MV-4-11 (cell line): ENCODE data around the gene C4orf50.

Source experiments
- DNase-seq: peaks from one replicate; lab custom pipeline; 2025; lab: John Stamatoyannopoulos, UW

C4orf50 gene

GRCh38 chr4:5890063-5890727, 128.0 kb downstream of the C4orf50 start:
- DNase-seq = no peak

- DNase-seq = no peak
These were observed 129.1 kb downstream of the C4orf50 start for GRCh38 chr4:5889002-5889696.

- no peak for DNase-seq
These were observed 129.8 kb downstream of the C4orf50 start for GRCh38 chr4:5888222-5889001.

- DNase-seq = no peak
These were observed 130.6 kb downstream of the C4orf50 start for GRCh38 chr4:5887361-5888221.

GRCh38 chr4:5887011-5887360, 131.2 kb downstream of the C4orf50 start:
- DNase-seq = no peak

- DNase-seq = no peak
These were observed 132.5 kb downstream of the C4orf50 start for GRCh38 chr4:5885733-5886132.

- no peak for DNase-seq
These were observed 133.4 kb downstream of the C4orf50 start for GRCh38 chr4:5884796-5885195.

GRCh38 chr4:5883916-5884315, 134.3 kb downstream of the C4orf50 start:
- no peak for DNase-seq

- DNase-seq = no peak
These were observed 135.3 kb downstream of the C4orf50 start for GRCh38 chr4:5882947-5883346.

GRCh38 chr4:5881340-5881739, 136.9 kb downstream of the C4orf50 start:
- no peak for DNase-seq

GRCh38 chr4:5878359-5878758, 139.9 kb downstream of the C4orf50 start:
- no peak for DNase-seq

- no peak for DNase-seq
These were observed 140.8 kb downstream of the C4orf50 start for GRCh38 chr4:5877392-5877791.

- no peak for DNase-seq
These were observed 143.3 kb downstream of the C4orf50 start for GRCh38 chr4:5874811-5875449.

GRCh38 chr4:5870701-5871100, 147.5 kb downstream of the C4orf50 start:
- DNase-seq = no peak

- no peak for DNase-seq
These were observed 148.1 kb downstream of the C4orf50 start for GRCh38 chr4:5869966-5870619.

GRCh38 chr4:5867866-5868265, 150.4 kb downstream of the C4orf50 start:
- no peak for DNase-seq

- DNase-seq = no peak
These were observed 151.1 kb downstream of the C4orf50 start for GRCh38 chr4:5866841-5867813.

- DNase-seq = peak; percentile 28
These were observed 152.2 kb downstream of the C4orf50 start for GRCh38 chr4:5865896-5866599.

GRCh38 chr4:5863461-5864113, 154.6 kb downstream of the C4orf50 start:
- DNase-seq = peak; percentile 78
